CD1c-positive myeloid dendritic cell (primary cell): ENCODE measurements around the gene ZNF793.
A peak's percentile ranks its signal among the peaks of the same experiment; 100 is the strongest.

ENCODE experiments used
- DNase-seq: peaks from one replicate; pipeline ENCODE4 v3.0.0-alpha.2; 2016; ENCODE audit errors: extremely low spot score

Gene ZNF793

DNA sequence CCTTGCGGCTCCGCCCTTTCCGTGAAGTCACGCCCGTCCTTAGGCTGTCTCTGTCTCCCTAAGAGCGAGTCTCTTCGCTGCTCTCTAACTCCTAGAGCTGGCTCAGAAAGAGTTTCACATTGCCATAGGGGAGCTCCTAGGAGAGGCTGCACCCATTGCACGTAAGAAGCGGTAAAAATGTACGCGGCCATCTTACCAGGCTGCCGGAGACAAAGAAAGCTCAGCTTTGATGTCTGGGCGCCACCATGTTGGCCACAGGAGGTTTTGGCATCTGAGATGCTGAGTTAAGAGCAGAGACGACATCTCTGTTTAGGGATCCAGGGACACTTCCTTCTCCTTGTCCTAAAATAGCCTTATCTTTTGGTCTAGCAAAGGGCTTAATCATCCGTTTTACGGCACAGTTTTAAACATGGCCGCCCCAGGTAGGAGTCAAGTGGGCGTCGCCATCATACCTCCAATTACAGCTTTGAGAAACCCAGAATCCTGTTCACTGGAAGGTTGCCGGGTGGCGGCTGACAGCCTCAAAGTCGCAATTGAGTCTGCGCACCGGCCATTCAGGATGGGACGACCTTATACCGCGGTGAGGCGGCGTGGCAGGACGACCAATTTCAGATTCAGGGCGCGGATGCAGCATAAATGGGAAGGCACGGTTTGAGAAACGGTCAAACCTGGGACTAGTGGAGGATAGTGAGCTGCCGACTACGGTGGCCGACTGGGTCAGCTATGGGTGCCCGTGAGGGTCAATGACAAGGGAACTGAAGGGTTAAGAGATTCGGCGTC, at the start of gene ZNF793:
Gene ZNF793, plus strand, starts transcription at position 553 of the 780 bp plus-strand sequence. CDS start 16,501 bp downstream, outside the sequence.
- peak; percentile 60 for DNase-seq

- no peak for DNase-seq
Measured at GRCh38 chr19:37466277-37466797, 40.4 kb upstream of the ZNF793 start.

- peak; percentile 90 for DNase-seq
Measured at GRCh38 chr19:37466798-37467607, 39.7 kb upstream of the ZNF793 start, which contains the start of gene ZNF569. ZNF569 (minus strand) TSS chr19:37467444; CDS start chr19:37444921, 22,523 bp downstream.

GRCh38 chr19:37467608-37468090, 39.1 kb upstream of the ZNF793 start:
- no peak for DNase-seq

DNA sequence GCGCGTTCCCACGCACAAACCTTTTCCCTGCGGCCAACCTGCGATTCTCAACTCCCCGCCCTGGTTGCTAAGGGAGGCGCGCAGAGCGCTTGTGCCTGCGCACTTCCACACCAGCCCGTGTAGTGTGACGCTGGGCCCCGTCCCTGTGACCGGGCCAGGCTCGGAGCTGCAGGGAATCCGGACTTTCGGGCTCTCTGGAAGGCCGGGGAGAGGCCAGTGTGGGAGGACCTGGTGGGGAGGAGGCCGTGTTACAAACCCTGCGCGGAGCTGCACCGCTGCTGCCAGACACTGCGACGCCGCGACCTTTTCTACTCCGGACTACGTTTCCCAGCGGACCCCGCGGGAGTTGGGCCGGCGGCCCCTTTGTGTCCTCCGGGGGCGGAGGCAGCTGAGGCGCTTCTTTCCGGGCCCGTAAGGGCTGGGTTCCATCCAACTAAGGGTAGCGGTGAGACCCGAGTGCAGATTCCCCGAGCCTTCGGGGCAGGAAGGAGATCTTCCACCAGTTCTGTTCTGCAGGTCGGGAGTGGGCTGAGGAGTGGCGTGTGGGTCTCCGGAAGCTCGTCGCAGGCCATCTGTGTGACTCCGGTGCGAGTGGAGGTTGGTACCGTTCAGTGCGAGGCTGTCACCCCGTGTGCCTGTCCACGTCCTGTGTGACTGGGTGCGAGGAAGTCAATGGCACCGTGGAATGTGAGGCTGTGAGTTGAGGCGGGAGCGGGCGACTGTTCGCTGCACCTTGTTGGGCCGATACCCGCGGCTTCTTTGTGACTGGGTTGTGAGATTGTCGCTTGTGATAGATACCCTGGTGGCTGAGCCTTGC, 37.6 kb upstream of the ZNF793 start, which contains the start of gene ZNF570:
Gene ZNF570, plus strand, starts transcription at position 396 of the 817 bp plus-strand sequence. CDS start 999 bp downstream, outside the sequence.
- peak; percentile 90 for DNase-seq

DNA sequence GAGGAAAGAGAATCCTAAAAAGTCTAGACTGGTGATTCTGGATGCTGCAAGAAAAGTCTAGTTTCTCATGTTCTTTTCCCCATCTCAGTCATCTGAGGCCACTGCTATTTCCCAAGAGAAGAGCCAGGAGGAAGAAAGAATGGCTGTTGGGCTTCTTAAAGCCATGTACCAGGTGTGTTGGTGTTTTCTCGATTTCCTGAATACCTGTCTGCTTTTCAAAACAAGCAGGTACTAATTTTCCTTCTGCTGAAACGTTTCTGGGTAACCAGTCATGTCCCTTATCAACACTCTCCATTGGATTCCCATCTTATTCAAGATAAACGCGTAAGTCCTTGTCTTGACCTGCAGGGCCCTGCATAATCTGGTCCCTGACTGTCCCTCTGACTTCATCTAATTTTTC, 36.5 kb upstream of the ZNF793 start:
- no peak for DNase-seq

DNA sequence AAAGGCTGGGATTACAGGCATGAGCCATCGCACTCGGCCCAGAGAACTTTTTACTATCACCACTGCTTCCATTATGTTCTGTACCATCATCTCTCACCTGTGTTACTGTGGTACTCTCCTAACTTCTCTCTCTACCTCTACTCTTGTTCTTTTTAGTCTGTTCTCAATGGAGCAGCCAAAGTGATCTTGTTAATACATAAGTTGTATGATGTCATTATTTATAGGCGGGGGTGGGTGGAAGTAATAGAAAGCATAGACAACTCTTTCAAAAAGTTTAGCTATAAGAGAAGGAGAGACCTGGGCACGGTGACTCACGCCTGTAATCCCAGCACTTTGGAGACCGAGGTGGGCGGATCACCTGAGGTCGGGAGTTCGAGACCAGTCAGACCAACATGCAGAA, 34.6 kb upstream of the ZNF793 start:
- no peak for DNase-seq

- DNase-seq, result no peak
Measured at GRCh38 chr19:37484406-37485168, 22.2 kb upstream of the ZNF793 start.

DNA sequence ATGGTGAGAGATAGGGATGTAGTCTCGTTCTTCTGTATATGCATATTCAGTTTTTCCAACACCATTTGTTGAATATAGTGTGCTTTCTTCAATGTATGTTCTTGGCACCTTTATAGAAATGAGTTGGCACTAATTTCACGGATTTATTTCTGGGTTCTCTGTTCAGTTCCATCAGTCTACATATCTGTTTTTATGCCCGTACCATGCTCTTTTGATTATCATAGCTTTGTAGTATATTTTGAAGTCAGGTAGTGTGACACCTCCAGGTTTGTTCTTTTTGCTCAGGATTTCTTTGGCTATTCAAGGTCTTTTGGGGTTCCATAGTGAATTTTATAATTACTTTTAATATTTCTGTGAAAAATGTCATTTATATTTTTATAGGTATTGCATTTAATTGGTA, 14.5 kb upstream of the ZNF793 start:
- no peak for DNase-seq

DNA sequence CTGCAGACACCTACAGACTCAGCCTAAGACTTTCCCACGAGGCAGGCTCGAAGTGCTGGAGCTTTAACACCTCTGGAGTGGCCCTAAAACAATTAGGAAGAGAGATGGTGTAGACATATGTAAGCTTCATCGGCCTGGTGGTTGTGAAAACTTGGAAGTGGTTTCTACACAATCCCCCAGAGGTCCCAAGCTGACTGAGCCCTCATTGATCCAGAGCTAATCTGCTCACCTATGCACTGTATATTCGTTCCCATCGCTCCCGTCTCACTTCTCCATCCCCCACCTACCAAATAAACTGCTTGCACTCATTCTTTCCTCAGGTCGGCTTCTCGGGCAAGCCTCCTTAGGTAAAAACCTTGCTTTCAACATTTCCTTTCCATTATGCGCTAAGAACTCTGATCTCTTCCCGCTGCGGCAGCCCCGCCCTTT, 767 bp upstream of the ZNF793 start:
- DNase-seq, result no peak

DNA sequence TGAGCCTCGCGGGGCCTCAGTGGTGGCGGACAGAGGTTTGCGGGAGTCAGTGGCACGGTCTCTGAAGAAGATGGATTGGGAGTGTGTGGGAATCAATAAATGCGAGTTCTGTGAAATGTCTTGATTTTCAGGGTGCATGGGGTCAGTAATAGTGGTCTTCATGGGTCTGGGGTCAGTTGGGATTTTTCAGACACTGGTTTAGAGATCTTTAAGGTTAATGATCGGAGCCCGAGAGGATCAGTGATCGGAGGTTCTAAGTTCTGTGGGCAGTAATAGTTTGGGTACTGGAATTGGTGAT, 377 bp downstream of the ZNF793 start:
- no peak for DNase-seq

GRCh38 chr19:37511186-37511585, 4.4 kb downstream of the ZNF793 start:
- no peak for DNase-seq

- DNase-seq, result no peak
Measured at GRCh38 chr19:37511821-37512220, 5.1 kb downstream of the ZNF793 start.

- no peak for DNase-seq
Measured at GRCh38 chr19:37513397-37513796, 6.7 kb downstream of the ZNF793 start.

DNA sequence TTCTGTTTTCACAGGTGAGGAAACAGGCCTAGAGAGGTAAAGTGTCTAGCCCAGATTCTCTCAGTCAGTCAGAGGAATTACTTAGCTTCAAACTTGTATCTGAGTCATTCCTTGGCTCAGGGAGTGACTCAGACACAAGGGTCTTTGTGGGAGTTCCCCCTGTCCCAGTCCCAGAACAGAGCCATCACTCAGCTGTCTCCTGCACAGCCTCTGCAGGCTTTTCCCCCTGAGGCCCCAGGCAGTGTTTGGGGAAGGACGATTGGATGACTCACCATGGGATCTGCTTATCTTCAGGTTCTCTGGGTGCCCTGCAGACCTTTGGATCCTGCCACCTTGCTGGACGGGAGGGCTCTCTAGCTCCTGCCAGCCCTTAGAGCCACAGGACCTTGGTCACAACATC, 13.2 kb downstream of the ZNF793 start:
- no peak for DNase-seq

DNA sequence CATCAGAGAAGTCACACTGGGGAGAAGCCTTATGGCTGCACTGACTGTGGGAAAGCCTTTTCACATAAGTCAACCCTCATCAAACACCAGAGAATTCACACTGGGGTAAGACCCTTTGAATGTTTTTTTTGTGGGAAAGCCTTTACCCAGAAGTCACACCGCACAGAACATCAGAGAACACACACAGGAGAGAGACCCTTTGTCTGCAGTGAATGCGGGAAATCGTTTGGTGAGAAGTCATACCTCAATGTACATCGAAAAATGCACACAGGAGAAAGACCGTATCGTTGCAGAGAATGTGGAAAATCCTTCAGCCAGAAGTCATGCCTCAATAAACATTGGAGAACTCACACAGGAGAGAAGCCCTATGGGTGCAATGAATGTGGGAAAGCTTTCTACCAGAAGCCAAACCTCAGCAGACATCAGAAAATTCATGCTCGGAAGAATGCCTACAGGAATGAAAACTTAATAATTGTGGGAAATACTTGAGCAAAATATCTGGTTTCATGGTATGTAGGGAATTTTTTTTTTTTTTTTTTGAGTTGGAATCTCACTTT, 30.7 kb downstream of the ZNF793 start:
- DNase-seq, result no peak

- DNase-seq, result peak; percentile 76
Measured at GRCh38 chr19:37551129-37551993, 44.6 kb downstream of the ZNF793 start.

DNA sequence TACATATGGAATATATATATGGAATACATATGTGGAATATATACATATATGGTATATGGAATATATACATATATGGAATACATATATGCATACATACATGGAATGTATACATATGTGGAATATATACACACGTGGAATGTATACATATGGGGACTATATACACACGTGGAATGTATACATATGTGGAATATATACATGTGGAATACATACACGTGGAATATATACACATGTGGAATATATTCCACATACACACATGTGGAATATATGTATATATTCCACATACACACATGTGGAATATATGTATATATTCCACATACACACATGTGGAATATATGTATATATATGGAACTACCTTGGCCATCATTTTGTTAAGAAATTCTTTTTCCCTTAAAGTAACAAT, 56.8 kb downstream of the ZNF793 start:
- no peak for DNase-seq

- DNase-seq, result no peak
Measured at GRCh38 chr19:37564624-37565369, 58.1 kb downstream of the ZNF793 start.
